MM.1S (cell line): Measurements from ENCODE around the gene ACTRT3.

ENCODE experiments used
- DNase-seq: peaks from one replicate; pipeline ENCODE4 v3.0.0-alpha.2; 2015
- H2AFZ ChIP-seq: fragments of 300-600 bp; sonication (generic); 2 replicates; pipeline ENCODE4 v1.6.0; 2016; ENCODE audit warnings: antibody characterized with exemption, low read length
- H3F3A ChIP-seq: fragments of 300-600 bp; sonication (generic); 2 replicates; pipeline ENCODE4 v1.6.1; 2016; ENCODE audit warnings: mild to moderate bottlenecking, antibody characterized with exemption, low read length, moderate library complexity, mixed read lengths; ENCODE audit not compliant: insufficient read depth
- H3K27ac ChIP-seq: fragments of 300-600 bp; sonication (generic); 2 replicates; pipeline ENCODE4 v1.5.1; 2016; ENCODE audit warnings: mild to moderate bottlenecking, low read length
- H3K27me3 ChIP-seq: fragments of 300-600 bp; sonication (generic); replicated peaks from 2 replicates; pipeline ENCODE4 v1.6.0; 2016; ENCODE audit warnings: low read length; ENCODE audit not compliant: insufficient read depth
- H3K36me3 ChIP-seq: fragments of 300-600 bp; sonication (generic); replicated peaks from 2 replicates; pipeline ENCODE4 v1.6.1; 2016; ENCODE audit warnings: mild to moderate bottlenecking, low read length, mixed read lengths; ENCODE audit not compliant: insufficient read depth
- H3K4me1 ChIP-seq: fragments of 300-600 bp; sonication (generic); 2 replicates; pipeline ENCODE4 v1.6.1; 2016; ENCODE audit warnings: low read length, mixed read lengths
- H3K4me2 ChIP-seq: fragments of 300-600 bp; sonication (generic); 2 replicates; pipeline ENCODE4 v1.6.0; 2016; ENCODE audit warnings: low read depth, low read length
- H3K4me3 ChIP-seq: fragments of 300-600 bp; sonication (generic); 2 replicates; pipeline ENCODE4 v1.5.1; 2016; ENCODE audit warnings: low read length, mixed read lengths
- H3K79me2 ChIP-seq: fragments of 300-600 bp; sonication (generic); 2 replicates; pipeline ENCODE4 v1.6.1; 2016; ENCODE audit warnings: mixed run types, low read length, mixed read lengths
- H3K9ac ChIP-seq: fragments of 300-600 bp; sonication (generic); 2 replicates; pipeline ENCODE4 v1.6.1; 2016; ENCODE audit warnings: low read length, mixed read lengths
- H3K9me2 ChIP-seq: fragments of 300-600 bp; sonication (generic); replicated peaks from 2 replicates; pipeline ENCODE4 v1.6.1; 2016; ENCODE audit warnings: mild to moderate bottlenecking, low read length, mixed read lengths; ENCODE audit not compliant: insufficient read depth
- H3K9me3 ChIP-seq: fragments of 300-600 bp; sonication (generic); replicated peaks from 2 replicates; pipeline ENCODE4 v1.6.1; 2016; ENCODE audit warnings: mild to moderate bottlenecking, low read length, mixed read lengths; ENCODE audit not compliant: insufficient read depth
- H4K20me1 ChIP-seq: fragments of 300-600 bp; sonication (generic); 2 replicates; pipeline ENCODE4 v1.6.1; 2016; ENCODE audit warnings: mild to moderate bottlenecking, low read length, moderate library complexity, mixed read lengths; ENCODE audit not compliant: insufficient read depth
- EZH2 ChIP-seq: fragments of 300-600 bp; sonication (generic); optimal IDR thresholded peaks from 2 replicates; pipeline ENCODE3; 2017; ENCODE audit warnings: low read depth, mild to moderate bottlenecking, antibody characterized with exemption, low read length, mixed read lengths
- EZH2phosphoT487 ChIP-seq: fragments of 300-600 bp; sonication (generic); IDR thresholded peaks from 2 replicates; pipeline ENCODE4 v1.6.1; 2018; ENCODE audit warnings: antibody characterized with exemption, low read length
- TF ChIP-seq, protein P1 (sequence below): fragments of 300-600 bp; sonication (generic); IDR thresholded peaks from 2 replicates; pipeline ENCODE4 v1.5.1; 2016; ENCODE audit warnings: antibody characterized with exemption, low read length, mixed read lengths

The ACTRT3 gene

DNA sequence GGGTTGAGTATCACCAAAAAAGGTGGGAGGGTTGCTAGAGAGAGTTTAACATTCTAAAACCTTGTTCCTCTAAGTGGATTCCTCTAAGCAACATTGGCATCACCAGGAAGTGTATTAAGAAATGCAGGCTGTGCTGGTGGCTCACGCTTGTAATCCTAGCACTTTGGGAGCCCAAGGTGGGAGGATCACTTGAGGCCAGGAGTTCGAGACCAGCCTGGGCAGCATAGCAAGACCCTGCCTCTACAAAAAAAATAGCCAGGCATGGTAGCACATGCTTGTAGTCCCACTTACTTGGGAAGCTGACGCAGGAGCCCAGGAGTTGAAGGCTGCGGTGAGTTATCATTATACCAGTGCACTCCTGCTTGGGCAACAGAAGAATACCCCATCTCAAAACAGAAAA lies 8.5 kb upstream of the ACTRT3 start:
- Histone ChIP-seq H3K36me3 (peaks cover 14% of the 10 kb centered on the region; the same call in 1 of the 2 replicates), H3K79me2 (peaks cover 63% of the 10 kb centered on the region), H2AFZ (no peak overlapping the region), H3K27me3 (no peaks in the 10 kb centered on the region), H3K4me1 (peaks cover 18% of the 10 kb centered on the region), H4K20me1 (peaks cover 5% of the 10 kb centered on the region; the same call in 1 of the 2 replicates), H3K9me3 (no peaks in the 10 kb centered on the region), H3K4me2 (no peak overlapping the region), H3K4me3 (no peak overlapping the region), H3K9ac (no peak overlapping the region), H3K9me2 (no peaks in the 10 kb centered on the region), H3K27ac (no peak overlapping the region), H3F3A (peaks cover 14% of the 10 kb centered on the region)
- TF ChIP-seq EZH2phosphoT487 (no peak), EZH2 (no peak)
- TF ChIP-seq, protein P1, sequence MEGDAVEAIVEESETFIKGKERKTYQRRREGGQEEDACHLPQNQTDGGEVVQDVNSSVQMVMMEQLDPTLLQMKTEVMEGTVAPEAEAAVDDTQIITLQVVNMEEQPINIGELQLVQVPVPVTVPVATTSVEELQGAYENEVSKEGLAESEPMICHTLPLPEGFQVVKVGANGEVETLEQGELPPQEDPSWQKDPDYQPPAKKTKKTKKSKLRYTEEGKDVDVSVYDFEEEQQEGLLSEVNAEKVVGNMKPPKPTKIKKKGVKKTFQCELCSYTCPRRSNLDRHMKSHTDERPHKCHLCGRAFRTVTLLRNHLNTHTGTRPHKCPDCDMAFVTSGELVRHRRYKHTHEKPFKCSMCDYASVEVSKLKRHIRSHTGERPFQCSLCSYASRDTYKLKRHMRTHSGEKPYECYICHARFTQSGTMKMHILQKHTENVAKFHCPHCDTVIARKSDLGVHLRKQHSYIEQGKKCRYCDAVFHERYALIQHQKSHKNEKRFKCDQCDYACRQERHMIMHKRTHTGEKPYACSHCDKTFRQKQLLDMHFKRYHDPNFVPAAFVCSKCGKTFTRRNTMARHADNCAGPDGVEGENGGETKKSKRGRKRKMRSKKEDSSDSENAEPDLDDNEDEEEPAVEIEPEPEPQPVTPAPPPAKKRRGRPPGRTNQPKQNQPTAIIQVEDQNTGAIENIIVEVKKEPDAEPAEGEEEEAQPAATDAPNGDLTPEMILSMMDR = no peak
- no peak for DNase-seq

DNA sequence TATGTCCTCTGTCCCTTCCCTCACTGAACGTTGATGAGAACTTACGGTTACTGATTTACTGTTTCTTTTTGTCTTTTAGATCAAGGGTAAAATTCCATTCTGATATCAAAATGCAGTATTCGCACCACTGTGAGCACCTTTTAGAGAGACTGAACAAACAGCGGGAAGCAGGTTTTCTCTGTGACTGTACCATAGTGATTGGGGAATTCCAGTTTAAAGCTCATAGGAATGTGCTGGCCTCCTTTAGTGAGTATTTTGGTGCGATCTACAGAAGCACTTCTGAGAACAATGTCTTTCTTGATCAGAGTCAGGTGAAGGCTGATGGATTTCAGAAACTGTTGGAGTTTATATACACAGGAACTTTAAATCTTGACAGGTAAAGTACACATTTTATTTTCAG lies 4.8 kb upstream of the ACTRT3 start:
- H4K20me1 ChIP-seq = peaks cover 5% of the 10 kb centered on the region; the same call in 1 of the 2 replicates
- peak overlapping the region; percentile 95; the same call in 1 of the 2 replicates for H3K27ac ChIP-seq

DNA sequence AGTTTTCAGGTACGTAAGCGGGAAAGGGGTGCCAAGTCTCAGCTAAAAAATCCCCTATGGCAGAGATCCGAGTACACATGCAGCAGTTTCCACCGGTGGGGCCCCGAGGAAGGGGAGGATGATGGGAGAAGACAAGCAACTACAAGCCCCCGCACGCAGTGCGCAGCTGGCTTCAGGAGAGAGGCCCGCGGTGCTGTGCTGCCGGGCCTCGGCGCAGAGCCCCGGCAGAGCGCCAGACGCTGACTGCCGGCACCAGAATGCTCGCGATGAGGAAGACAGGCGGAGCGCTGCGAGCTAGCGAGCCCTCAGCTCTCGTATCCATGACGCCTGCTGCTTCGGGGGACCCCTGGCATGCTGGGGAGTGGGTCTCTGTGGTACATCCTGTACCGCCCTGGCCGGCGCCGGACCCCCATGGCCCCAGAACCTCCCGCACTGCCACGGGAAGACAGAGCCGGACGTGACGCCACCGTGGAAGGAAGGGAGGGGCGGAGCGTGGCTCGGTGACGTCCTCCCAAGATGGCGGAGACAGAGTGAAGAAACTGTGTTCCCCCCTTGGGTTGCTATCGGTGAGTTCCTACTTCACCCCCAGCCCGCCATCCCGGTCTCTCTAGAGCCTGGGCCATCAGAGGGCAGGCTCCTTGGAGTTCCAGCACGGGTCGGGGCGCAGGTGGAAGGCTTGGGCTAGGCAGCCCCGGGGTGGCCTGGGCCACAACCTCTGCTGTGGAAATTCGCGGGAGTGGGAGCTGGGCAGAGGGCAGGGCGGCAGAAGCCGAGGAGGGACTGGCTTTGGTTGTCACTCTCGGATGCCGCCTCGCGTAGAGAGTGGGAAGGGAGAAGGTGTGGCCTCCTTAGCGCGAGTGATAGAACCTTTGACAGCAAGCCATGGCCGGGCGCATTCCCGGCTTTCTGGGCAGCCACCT lies 3.8 kb upstream of the ACTRT3 start, which contains the start of gene MYNN:
Gene MYNN, plus strand, starts transcription at position 500 of the 920 bp plus-strand sequence. CDS start 900 bp downstream, outside the sequence.
- Histone ChIP-seq H4K20me1 (peaks cover 5% of the 10 kb centered on the region; the same call in 1 of the 2 replicates), H3K27me3 (no peaks in the 10 kb centered on the region), H3K9ac (peak within 1 kb of the TSS; percentile 95), H2AFZ (peak within 1 kb of the TSS; percentile 88), H3K9me3 (no peaks in the 10 kb centered on the region), H3K79me2 (peaks cover 47% of the 10 kb centered on the region), H3K36me3 (peaks cover 6% of the 10 kb centered on the region; the same call in 1 of the 2 replicates), H3K4me3 (peak within 1 kb of the TSS; percentile 88), H3K4me1 (peaks cover 18% of the 10 kb centered on the region), H3K27ac (peak within 1 kb of the TSS; percentile 95), H3F3A (peaks cover 33% of the 10 kb centered on the region), H3K9me2 (no peaks in the 10 kb centered on the region), H3K4me2 (peak within 1 kb of the TSS; percentile 79)
- TF ChIP-seq, protein P1 = peak; percentile 32; the same call in 1 of the 2 replicates
- TF ChIP-seq EZH2phosphoT487 = no peak
- peak; percentile 95 for DNase-seq

More for the DNA sequence above, 4.8 kb upstream of the ACTRT3 start:
- no peaks in the 10 kb centered on the region for H3K27me3 ChIP-seq
- H3K4me2 ChIP-seq = peak overlapping the region; percentile 79
- H3K4me1 ChIP-seq = peaks cover 18% of the 10 kb centered on the region
- peaks cover 9% of the 10 kb centered on the region; the same call in 1 of the 2 replicates for H3K36me3 ChIP-seq
- H3K79me2 ChIP-seq = peaks cover 56% of the 10 kb centered on the region
- peak overlapping the region; percentile 88 for H3K4me3 ChIP-seq
- TF ChIP-seq, protein P1 = no peak
- no peak for TF ChIP-seq EZH2phosphoT487
- no peak for TF ChIP-seq EZH2
- no peak overlapping the region for H2AFZ ChIP-seq
- no peak for DNase-seq
- H3F3A ChIP-seq = peaks cover 33% of the 10 kb centered on the region
- H3K9ac ChIP-seq = peak overlapping the region; percentile 95
- no peaks in the 10 kb centered on the region for H3K9me2 ChIP-seq
- H3K9me3 ChIP-seq = no peaks in the 10 kb centered on the region
